Sigmoid colon (tissue), 4 donors: Measurements from ENCODE around the gene SMG9.

Experiments used
- EP300 ChIP-seq, 4 donors: sonication (generic); formaldehyde crosslinking; IDR thresholded peaks; one replicate each; pipeline ENCODE4 v1.6.1; 2017; ENCODE audit warnings: antibody characterized with exemption in 4 of 4
- POLR2A ChIP-seq, 2 donors: fragments of 450-650 bp; IDR thresholded peaks; one replicate each; pipeline ENCODE4 v1.6.1; 2016; ENCODE audit warnings: antibody characterized with exemption in 2 of 2, mild to moderate bottlenecking in 2 of 2, moderate library complexity in 2 of 2

GRCh38 chr19:43720936-43721335 is 33.8 kb downstream of the SMG9 start:
- TF ChIP-seq POLR2A (IDR thresholded peaks at IDR 0.05) (no peak), EP300 (IDR thresholded peaks at IDR 0.05) (no peak)
